NCI-H345 (cell line): ENCODE data around the gene GABARAP.

Experiments
- DNase-seq: peaks from one replicate; lab custom pipeline; 2025; lab: John Stamatoyannopoulos, UW

The GABARAP gene

GRCh38 chr17:7222093-7222971 is 19.9 kb downstream of the GABARAP start:
- DNase-seq, result no peak

GRCh38 chr17:7221278-7222092 is 20.8 kb downstream of the GABARAP start:
- DNase-seq, result no peak

- DNase-seq, result peak; percentile 19
Measured at GRCh38 chr17:7220593-7221277, 21.5 kb downstream of the GABARAP start.

- peak; percentile 67 for DNase-seq
Measured at GRCh38 chr17:7219812-7220592, 22.2 kb downstream of the GABARAP start, which contains the start of the genes ACADVL and DLG4. TSS of gene ACADVL (plus strand) at chr17:7219938. CDS start at chr17:7219985, 47 bp downstream. TSS of gene DLG4 (minus strand) at chr17:7219836.

- DNase-seq, result no peak
Measured at GRCh38 chr17:7219229-7219811, 22.9 kb downstream of the GABARAP start.

GRCh38 chr17:7218758-7219157 is 23.5 kb downstream of the GABARAP start:
- DNase-seq, result no peak

GRCh38 chr17:7218166-7218565 is 24.1 kb downstream of the GABARAP start:
- no peak for DNase-seq

GRCh38 chr17:7217113-7217987 is 24.9 kb downstream of the GABARAP start:
- no peak for DNase-seq

GRCh38 chr17:7216242-7217112 is 25.8 kb downstream of the GABARAP start:
- DNase-seq, result no peak

- no peak for DNase-seq
Measured at GRCh38 chr17:7215652-7216180, 26.5 kb downstream of the GABARAP start.

GRCh38 chr17:7215136-7215638 is 27.1 kb downstream of the GABARAP start:
- DNase-seq, result no peak

GRCh38 chr17:7214300-7215135 is 27.7 kb downstream of the GABARAP start:
- DNase-seq, result peak; percentile 98

GRCh38 chr17:7213895-7214299 is 28.4 kb downstream of the GABARAP start:
- DNase-seq, result peak; percentile 87

GRCh38 chr17:7211491-7212273 is 30.6 kb downstream of the GABARAP start:
- DNase-seq, result no peak

- DNase-seq, result no peak
Measured at GRCh38 chr17:7208754-7209460, 33.3 kb downstream of the GABARAP start.

GRCh38 chr17:7208027-7208571 is 34.1 kb downstream of the GABARAP start:
- DNase-seq, result no peak
